GM10248 (cell line): ENCODE results near the gene HMCN1.

Experiments
- CTCF ChIA-PET: fragments of 300-600 bp; sonication (Branson Sonifier 250); formaldehyde crosslinking; extraction: SDS; loops from one replicate; lab custom pipeline; 2021; ENCODE audit warnings: antibody characterized with exemption; lab: Yijun Ruan, JAX
- POLR2A ChIA-PET: fragments of 350-650 bp; sonication (Branson Sonifier 250); formaldehyde crosslinking; extraction: SDS; loops from one replicate; lab custom pipeline; 2020; ENCODE audit warnings: antibody characterized with exemption; lab: Yijun Ruan, JAX
- DNase-seq: peaks from one replicate; pipeline ENCODE4 v3.0.0; 2012; ENCODE audit errors: extremely low spot score
- CTCF ChIP-seq: IDR thresholded peaks from 2 replicates; pipeline ENCODE4 v1.5.1; 2012; ENCODE audit warnings: mild to moderate bottlenecking, low read depth; ENCODE audit errors: extremely low read depth, missing control alignments, control extremely low read depth

Gene HMCN1

GRCh38 chr1:185920602-185921001, 186.4 kb downstream of the HMCN1 start:
- TF ChIP-seq CTCF, result no peak

GRCh38 chr1:185921636-185922035, 187.4 kb downstream of the HMCN1 start:
- DNase-seq, result no peak
- ChIA-PET CTCF (interaction anchor here (1.1 kb wide), 1 partner anchor 10 kb away, joined by 3 read pairs; no protein-coding TSS in a partner anchor), POLR2A (no interaction called here)
- no peak for TF ChIP-seq CTCF

More at GRCh38 chr1:185920602-185921001, 186.4 kb downstream of the HMCN1 start:
- ChIA-PET CTCF (interaction anchor here (1.5 kb wide), 2 partner anchors 10 to 12 kb away, joined by 4 to 5 read pairs; no protein-coding TSS in a partner anchor), POLR2A (no interaction called here)
- no peak for DNase-seq

- TF ChIP-seq CTCF, result no peak
- ChIA-PET CTCF (interaction anchor here (1.2 kb wide), 1 partner anchor 10 kb away, joined by 3 read pairs; no protein-coding TSS in a partner anchor), POLR2A (no interaction called here)
- no peak for DNase-seq
Measured at GRCh38 chr1:185926588-185926987, 192.4 kb downstream of the HMCN1 start.

DNA sequence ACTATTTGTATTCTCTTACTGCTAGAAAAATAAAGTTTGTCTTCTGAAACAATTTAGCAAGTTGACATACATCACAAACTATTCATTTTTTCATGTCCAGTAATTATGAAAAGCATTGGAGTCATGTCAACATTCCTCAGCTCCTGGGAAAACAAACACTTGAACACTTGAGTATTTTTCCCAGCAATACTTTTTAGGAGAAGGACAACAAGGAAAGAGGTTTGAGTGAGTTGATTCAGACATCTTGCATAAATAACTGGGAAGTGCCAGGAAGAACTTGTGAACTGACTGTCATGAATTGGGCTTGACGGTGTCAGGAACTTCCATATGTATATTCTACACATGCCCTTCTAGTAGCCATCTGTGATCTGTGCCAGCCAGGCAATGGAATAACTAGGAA, 195.6 kb downstream of the HMCN1 start:
- ChIA-PET CTCF (interaction anchor here (1.3 kb wide), 2 partner anchors 10 to 15 kb away, joined by 5 read pairs; no protein-coding TSS in a partner anchor), POLR2A (no interaction called here)
- no peak for DNase-seq
- TF ChIP-seq CTCF, result no peak

DNA sequence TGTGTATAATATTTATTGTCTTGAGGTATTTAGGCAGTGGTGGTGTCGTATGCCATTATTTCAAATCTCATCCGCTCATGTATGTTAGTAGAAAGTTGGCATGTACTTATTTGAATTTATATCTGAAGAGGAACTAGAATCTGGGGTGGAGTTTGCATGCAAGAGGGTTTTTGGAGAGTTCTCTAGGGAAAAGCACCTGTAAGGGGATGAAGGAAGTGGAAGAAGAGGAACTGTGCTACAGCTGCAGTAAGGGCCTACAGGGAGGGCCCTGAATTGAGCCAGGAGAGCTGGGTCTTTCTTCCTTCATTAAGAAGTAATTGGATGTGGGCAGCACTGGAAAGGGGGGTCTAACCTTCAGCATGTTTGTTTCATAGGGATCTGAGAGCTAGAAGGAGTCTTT, 197.2 kb downstream of the HMCN1 start:
- no peak for DNase-seq
- ChIA-PET POLR2A (no interaction called here), CTCF (interaction anchor here (2.3 kb wide), 1 partner anchor 13 kb away, joined by 5 read pairs; no protein-coding TSS in a partner anchor)
- no peak for TF ChIP-seq CTCF

DNA sequence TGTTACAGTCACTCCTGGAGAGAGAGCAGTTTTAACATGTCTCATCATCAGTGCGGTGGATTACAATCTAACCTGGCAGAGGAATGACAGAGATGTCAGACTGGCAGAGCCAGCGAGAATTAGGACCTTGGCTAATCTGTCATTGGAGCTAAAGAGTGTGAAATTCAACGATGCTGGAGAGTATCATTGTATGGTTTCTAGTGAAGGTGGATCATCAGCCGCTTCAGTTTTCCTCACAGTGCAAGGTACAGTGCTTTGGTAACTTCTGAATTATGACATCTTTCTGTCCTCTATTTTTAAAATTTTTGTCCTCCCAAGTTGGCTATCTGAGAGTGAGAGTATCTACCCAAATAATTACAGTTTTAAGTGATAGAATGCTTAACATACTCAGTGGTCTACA, 199.4 kb downstream of the HMCN1 start:
- no peak for DNase-seq

More for the DNA sequence above, 199.4 kb downstream of the HMCN1 start:
- no peak for TF ChIP-seq CTCF
- ChIA-PET CTCF (no interaction called here), POLR2A (no interaction called here)
